ENCODE measurements around the gene GDPD1. TPM values are rescaled to one million over a fixed set of nuclear protein-coding genes. Genes with fewer than 3 reads are reported as not detected.

Gene GDPD1
- total and polyA plus RNA-seq, 9 of the 15 experiments (the other 6 are each of a cell fraction or from before 2014, with no cell fraction given), result 5.7 to 15.2 (median 9.3) TPM

DNA sequence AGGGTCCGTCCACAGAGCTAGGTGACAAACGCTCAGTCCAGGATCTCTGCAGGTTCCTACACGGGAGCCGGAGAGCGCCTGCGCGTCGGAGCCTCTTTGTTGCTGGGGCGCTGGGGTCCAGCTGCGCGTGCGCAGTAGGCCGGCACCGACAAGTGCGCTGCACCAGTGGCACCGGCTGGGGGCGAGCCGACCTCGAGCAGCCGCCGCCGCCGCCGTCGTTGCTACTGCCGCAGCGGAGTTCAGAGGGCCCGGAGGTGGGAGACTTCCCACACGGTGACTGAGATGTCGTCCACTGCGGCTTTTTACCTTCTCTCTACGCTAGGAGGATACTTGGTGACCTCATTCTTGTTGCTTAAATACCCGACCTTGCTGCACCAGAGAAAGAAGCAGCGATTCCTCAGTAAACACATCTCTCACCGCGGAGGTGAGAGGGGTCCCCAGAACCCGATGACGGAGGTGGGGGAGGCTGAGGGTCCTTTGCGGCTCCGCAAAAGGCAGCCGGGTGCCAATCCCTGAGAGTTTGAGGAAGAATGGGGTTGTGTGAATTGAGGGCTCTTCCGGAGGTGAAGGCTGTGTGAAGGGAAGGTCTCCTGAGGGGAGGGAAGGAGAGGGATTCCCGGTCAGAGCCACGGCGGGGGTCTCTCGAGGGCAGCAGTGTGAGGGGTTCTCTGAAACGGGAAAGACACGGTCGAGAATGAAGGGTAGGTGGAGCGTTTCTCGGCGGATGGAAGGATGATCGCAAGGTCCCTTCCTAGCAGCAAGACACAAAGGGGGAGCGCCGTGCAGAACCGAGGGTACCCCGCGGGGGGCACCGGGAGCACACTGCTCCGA is at the start of gene GDPD1 (continued):
- no peak for TF ChIP-seq EWSR1 (IDR thresholded peaks at IDR 0.05; ENCODE audit: borderline replicate concordance, low read depth, partially characterized antibody)
- TF ChIP-seq ZNF232 (CRISPR knock-in tag; IDR thresholded peaks at IDR 0.05), result no peak
- no peak for TF ChIP-seq MAFK (IDR thresholded peaks at IDR 0.05; ENCODE audit: low read length)
- no peak for TF ChIP-seq BRF2 (IDR thresholded peaks at IDR 0.05; ENCODE audit: borderline replicate concordance, insufficient read depth, insufficient read length)
- no peak for TF ChIP-seq ZNF76 (CRISPR knock-in tag; IDR thresholded peaks at IDR 0.05; ENCODE audit: borderline replicate concordance)
- TF ChIP-seq JUNB (CRISPR knock-in tag; conservative IDR thresholded peaks at IDR 0.05), result no peak
- peak; percentile 40 for TF ChIP-seq BRD9 (IDR thresholded peaks at IDR 0.05; ENCODE audit: low read depth, partially characterized antibody)
- TF ChIP-seq POLR3A (IDR thresholded peaks at IDR 0.05; ENCODE audit: borderline replicate concordance, extremely low read depth, insufficient read depth, insufficient read length), result no peak
- no peak for TF ChIP-seq TFAM (CRISPR knock-in tag; conservative IDR thresholded peaks at IDR 0.05)
- TF ChIP-seq ZFPM2 (CRISPR knock-in tag; IDR thresholded peaks at IDR 0.05), result no peak
- no peak for TF ChIP-seq ZNF785 (CRISPR knock-in tag; IDR thresholded peaks at IDR 0.05)
- TF ChIP-seq PYGO2 (tag; IDR thresholded peaks at IDR 0.05), result no peak
- TF ChIP-seq, protein P1, sequence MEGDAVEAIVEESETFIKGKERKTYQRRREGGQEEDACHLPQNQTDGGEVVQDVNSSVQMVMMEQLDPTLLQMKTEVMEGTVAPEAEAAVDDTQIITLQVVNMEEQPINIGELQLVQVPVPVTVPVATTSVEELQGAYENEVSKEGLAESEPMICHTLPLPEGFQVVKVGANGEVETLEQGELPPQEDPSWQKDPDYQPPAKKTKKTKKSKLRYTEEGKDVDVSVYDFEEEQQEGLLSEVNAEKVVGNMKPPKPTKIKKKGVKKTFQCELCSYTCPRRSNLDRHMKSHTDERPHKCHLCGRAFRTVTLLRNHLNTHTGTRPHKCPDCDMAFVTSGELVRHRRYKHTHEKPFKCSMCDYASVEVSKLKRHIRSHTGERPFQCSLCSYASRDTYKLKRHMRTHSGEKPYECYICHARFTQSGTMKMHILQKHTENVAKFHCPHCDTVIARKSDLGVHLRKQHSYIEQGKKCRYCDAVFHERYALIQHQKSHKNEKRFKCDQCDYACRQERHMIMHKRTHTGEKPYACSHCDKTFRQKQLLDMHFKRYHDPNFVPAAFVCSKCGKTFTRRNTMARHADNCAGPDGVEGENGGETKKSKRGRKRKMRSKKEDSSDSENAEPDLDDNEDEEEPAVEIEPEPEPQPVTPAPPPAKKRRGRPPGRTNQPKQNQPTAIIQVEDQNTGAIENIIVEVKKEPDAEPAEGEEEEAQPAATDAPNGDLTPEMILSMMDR (IDR thresholded peaks at IDR 0.05 in 2 of 3, conservative IDR thresholded peaks at IDR 0.05 in 1 of 3; ENCODE audit: insufficient read depth in 2 of 3, low read depth in 1 of 3, low read length in 3 of 3), result peak; percentile 80 to 89 (median 83)
- no peak for TF ChIP-seq ZNF217 (CRISPR knock-in tag; IDR thresholded peaks at IDR 0.05)
- 0 out of 2 replicates have a peak, but pooled peaks have one; percentile 7 for TF ChIP-seq ZNF316 (IDR thresholded peaks at IDR 0.05)
- no peak for TF ChIP-seq BDP1 (IDR thresholded peaks at IDR 0.05; ENCODE audit: insufficient read depth, insufficient read length)
- no peak for TF ChIP-seq SETDB1 (IDR thresholded peaks at IDR 0.05; ENCODE audit: low read length)
- TF ChIP-seq RBM25 (IDR thresholded peaks at IDR 0.05; ENCODE audit: low read depth, low read length, severe bottlenecking), result no peak
- no peak for TF ChIP-seq ZNF444 (CRISPR knock-in tag; IDR thresholded peaks at IDR 0.05)
- TF ChIP-seq ZNF583 (CRISPR knock-in tag; IDR thresholded peaks at IDR 0.05), result no peak
- TF ChIP-seq, protein P2, sequence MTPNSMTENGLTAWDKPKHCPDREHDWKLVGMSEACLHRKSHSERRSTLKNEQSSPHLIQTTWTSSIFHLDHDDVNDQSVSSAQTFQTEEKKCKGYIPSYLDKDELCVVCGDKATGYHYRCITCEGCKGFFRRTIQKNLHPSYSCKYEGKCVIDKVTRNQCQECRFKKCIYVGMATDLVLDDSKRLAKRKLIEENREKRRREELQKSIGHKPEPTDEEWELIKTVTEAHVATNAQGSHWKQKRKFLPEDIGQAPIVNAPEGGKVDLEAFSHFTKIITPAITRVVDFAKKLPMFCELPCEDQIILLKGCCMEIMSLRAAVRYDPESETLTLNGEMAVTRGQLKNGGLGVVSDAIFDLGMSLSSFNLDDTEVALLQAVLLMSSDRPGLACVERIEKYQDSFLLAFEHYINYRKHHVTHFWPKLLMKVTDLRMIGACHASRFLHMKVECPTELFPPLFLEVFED (CRISPR knock-in tag; conservative IDR thresholded peaks at IDR 0.05), result no peak
- no peak for TF ChIP-seq HBP1 (CRISPR knock-in tag; IDR thresholded peaks at IDR 0.05)
- no peak for TF ChIP-seq ZNF239 (CRISPR knock-in tag; IDR thresholded peaks at IDR 0.05)
- TF ChIP-seq SIRT6 (IDR thresholded peaks at IDR 0.05; ENCODE audit: low read depth, low read length), result no peak

Data from K562 (cell line).